Measurements from ENCODE around the gene TMED4.

DNA sequence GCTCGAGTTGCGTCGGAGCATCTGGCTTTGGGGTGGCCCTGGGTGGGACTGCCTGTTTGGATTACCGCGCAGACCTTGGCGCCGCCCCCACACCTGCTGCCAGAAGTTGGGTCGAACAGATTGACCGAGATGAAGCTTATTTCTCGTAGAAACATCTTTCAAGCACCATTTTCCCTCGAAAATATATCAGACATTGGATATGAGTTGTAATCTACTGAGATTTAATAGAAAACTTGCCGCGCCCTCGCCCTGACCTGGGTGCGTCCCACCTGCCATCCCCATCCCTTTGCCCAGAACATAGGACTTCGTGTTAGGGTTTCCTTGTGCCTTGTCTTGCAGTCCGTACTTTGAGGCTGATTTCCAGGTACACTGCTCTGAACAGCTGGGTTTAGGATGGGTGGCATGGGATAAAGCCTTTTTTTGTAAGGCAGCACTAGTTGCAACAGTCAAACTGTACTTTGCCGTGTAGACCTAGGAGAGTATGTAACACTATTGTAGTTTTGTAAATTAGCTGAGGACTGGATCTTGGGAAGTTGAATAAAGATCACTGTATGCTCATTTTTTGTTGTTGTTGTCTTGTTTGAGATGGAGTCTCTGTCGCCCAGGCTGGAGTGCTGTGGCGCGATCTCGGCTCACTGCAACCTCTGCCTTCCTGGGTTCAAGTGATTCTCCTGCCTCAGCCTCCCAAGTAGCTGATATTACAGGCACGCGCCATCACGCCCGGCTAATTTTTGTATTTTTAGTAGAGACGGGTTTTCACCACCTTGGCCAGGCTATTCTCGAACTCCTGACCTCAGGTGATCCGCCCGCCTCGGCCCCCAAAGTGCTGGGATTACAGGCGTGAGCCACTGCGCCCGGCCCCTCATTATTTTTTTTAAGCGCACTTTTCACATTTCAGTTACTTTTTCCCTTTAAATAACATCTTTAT lies 25.4 kb upstream of the TMED4 start:
- TF ChIP-seq, protein P1, sequence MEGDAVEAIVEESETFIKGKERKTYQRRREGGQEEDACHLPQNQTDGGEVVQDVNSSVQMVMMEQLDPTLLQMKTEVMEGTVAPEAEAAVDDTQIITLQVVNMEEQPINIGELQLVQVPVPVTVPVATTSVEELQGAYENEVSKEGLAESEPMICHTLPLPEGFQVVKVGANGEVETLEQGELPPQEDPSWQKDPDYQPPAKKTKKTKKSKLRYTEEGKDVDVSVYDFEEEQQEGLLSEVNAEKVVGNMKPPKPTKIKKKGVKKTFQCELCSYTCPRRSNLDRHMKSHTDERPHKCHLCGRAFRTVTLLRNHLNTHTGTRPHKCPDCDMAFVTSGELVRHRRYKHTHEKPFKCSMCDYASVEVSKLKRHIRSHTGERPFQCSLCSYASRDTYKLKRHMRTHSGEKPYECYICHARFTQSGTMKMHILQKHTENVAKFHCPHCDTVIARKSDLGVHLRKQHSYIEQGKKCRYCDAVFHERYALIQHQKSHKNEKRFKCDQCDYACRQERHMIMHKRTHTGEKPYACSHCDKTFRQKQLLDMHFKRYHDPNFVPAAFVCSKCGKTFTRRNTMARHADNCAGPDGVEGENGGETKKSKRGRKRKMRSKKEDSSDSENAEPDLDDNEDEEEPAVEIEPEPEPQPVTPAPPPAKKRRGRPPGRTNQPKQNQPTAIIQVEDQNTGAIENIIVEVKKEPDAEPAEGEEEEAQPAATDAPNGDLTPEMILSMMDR (IDR thresholded peaks at IDR 0.05), result no peak
- no peak for TF ChIP-seq POLR2A (IDR thresholded peaks at IDR 0.05)
